ENCODE data around the gene GSG1L. TPM values are rescaled to one million over a fixed set of nuclear protein-coding genes. Genes with fewer than 3 reads are reported as not detected.

GSG1L gene
- total RNA-seq, 1 experiment from 2014 or later = not detected

DNA sequence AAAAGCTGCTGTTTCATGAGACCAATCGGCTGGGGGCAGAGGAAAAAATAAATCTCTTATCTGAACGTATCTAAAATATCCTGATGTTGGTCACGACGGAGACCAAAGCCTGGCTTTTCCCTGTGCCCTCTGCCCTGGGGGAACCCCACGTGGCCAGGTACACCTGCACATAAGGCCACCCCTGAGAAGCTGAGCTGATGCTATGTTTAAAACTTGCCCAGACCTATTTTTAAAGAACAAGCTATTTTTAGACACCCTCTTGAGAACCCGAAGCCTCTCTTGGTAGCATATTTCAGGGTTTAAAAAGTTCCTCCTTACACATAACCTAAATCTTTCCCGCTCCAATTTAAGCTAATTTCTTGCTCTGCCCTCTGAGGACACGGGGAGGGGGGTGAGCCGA lies 210.4 kb downstream of the GSG1L start:
- Histone ChIP-seq H3K36me3 (no peaks in the 10 kb centered on the region), H3K4me1 (replicated peaks) (no peaks in the 10 kb centered on the region), H3K4me3 (no peak overlapping the region), H3K27ac (no peak overlapping the region), H3K9me3 (replicated peaks) (no peaks in the 10 kb centered on the region), H3K27me3 (replicated peaks) (peaks cover 18% of the 10 kb centered on the region)
- DNase-seq (ENCODE audit: low read depth in 1 of 2, low spot score in 2 of 2) = no peak

DNA sequence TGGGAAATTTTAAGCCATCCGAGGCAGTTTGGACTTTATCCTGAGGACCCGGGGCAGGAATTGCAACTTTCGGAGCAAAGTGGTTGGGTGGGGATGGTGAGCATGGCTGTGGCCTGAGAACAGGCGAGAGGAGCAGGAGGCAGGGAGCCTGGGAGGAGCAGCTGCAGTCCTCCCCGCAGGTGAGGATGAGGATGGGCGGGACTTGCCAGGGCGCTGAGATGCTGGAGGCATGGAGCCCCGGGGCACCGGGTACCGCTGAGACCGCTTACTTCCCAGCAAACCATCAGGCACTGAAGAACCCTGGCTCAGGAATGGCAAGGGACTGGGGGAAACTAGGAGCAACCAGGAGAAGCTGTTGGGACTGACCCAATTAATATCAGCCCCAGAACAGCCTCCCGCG lies 210.8 kb downstream of the GSG1L start:
- no peak for DNase-seq (ENCODE audit: low read depth in 1 of 2, low spot score in 2 of 2)
- Histone ChIP-seq H3K27ac (no peak overlapping the region), H3K27me3 (replicated peaks) (peaks cover 18% of the 10 kb centered on the region), H3K4me1 (replicated peaks) (no peaks in the 10 kb centered on the region), H3K9me3 (replicated peaks) (no peaks in the 10 kb centered on the region), H3K4me3 (no peak overlapping the region), H3K36me3 (no peaks in the 10 kb centered on the region)

DNA sequence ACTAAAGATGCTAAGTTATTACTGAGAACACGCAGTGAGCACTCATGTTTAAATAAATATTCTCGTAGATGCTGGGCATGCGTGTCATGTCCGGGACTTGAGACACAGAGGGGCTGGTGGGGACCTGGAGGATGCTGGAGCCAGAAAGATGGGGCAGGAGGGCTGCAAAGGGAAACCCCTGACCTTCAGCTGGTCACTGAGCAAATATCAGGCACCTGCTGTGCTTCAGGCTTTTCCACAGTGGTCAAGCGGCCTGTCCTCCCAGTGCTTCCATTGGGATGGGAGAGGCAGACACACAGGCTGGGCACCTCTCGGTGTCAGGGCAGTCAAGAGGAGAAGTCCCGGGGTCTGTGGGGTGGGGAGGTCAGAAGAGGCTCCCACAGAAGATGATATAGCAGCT lies 211.4 kb downstream of the GSG1L start:
- no peaks in the 10 kb centered on the region for H3K36me3 ChIP-seq
- H3K27ac ChIP-seq = no peak overlapping the region
- H3K9me3 ChIP-seq (replicated peaks) = no peaks in the 10 kb centered on the region
- DNase-seq (ENCODE audit: low read depth in 1 of 2, low spot score in 2 of 2) = no peak
- peaks cover 18% of the 10 kb centered on the region for H3K27me3 ChIP-seq (replicated peaks)
- no peaks in the 10 kb centered on the region for H3K4me1 ChIP-seq (replicated peaks)
- no peak overlapping the region for H3K4me3 ChIP-seq

DNA sequence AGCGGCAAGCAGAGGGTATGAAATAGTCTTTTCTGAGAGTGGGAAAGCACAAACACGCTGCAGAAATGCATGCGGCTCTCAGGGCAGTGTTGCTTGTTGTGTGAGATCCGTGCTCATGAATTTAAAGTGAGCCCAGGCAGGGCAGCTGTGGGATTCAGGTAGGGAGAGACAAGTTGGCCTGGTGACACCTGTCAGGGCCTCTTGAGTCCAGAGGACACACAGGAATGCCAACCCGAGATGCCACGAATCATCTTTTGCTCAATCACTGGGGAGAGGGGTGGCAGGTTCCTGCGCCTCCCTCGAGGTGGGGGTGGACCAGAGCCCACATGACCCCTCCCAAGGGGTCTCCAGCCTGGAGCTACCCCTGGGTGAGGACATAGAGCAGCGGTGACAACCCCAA lies 211.9 kb downstream of the GSG1L start:
- Histone ChIP-seq H3K36me3 (no peaks in the 10 kb centered on the region), H3K9me3 (replicated peaks) (no peaks in the 10 kb centered on the region), H3K27me3 (replicated peaks) (peaks cover 18% of the 10 kb centered on the region), H3K4me3 (no peak overlapping the region), H3K27ac (no peak overlapping the region), H3K4me1 (replicated peaks) (no peaks in the 10 kb centered on the region)
- DNase-seq (ENCODE audit: low read depth in 1 of 2, low spot score in 2 of 2) = no peak

DNA sequence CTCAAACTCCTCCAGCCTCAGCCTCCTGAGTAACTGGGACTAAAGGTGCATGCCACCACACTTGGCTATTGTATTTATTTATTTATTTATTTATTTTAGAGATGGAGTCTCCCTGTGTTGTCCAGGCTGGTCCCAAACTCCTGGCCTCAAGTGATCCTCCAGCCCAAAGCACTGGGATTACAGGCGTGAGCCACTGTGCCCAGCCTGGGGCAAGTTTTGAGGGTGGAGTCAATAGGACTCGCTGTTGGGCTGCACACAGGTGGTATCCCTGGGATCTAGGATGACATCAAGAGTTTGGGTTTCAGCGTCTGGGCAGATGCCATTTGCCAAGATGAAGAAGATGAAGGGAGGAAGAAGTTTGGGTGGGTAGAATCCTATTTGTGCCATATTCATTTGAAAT lies 213.9 kb downstream of the GSG1L start:
- no peaks in the 10 kb centered on the region for H3K36me3 ChIP-seq
- H3K27ac ChIP-seq = no peak overlapping the region
- no peaks in the 10 kb centered on the region for H3K4me1 ChIP-seq (replicated peaks)
- no peak overlapping the region for H3K4me3 ChIP-seq
- peaks cover 18% of the 10 kb centered on the region for H3K27me3 ChIP-seq (replicated peaks)
- no peaks in the 10 kb centered on the region for H3K9me3 ChIP-seq (replicated peaks)
- no peak for DNase-seq (ENCODE audit: low read depth in 1 of 2, low spot score in 2 of 2)

- Histone ChIP-seq H3K9me3 (replicated peaks) (no peaks in the 10 kb centered on the region), H3K27me3 (replicated peaks) (peaks cover 11% of the 10 kb centered on the region; the same call in 1 of the 2 replicates), H3K36me3 (no peaks in the 10 kb centered on the region), H3K27ac (no peak overlapping the region), H3K4me3 (no peak overlapping the region), H3K4me1 (replicated peaks) (no peaks in the 10 kb centered on the region)
- DNase-seq (ENCODE audit: low read depth in 1 of 2, low spot score in 2 of 2) = no peak
These were observed 216.4 kb downstream of the GSG1L start for GRCh38 chr16:27847030-27847550.

DNA sequence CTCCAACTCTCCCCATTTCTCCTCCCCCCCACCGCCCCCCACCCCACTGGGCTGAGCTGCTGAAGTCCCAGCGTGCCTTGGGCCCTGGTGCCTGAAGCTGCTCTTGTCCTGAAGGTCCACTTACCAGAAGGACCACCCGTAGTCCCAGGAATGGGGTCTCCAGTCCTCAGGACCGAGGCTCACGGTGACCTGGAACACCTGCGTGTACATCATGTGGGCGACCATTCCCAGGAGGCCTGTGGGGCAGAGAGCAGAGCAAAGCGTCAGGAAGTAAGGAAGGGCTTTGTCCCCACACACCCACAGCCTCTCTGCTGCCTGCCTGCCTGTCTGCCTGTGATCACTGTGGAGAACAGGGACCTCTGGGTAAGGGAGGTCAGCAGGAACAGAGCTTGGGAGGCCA lies 218.7 kb downstream of the GSG1L start:
- Histone ChIP-seq H3K4me1 (replicated peaks) (no peaks in the 10 kb centered on the region), H3K9me3 (replicated peaks) (no peaks in the 10 kb centered on the region), H3K36me3 (no peaks in the 10 kb centered on the region), H3K27ac (no peak overlapping the region), H3K4me3 (no peak overlapping the region), H3K27me3 (replicated peaks) (0 out of 2 replicates have a peak, but pooled peaks cover 6% of the 10 kb centered on the region)
- no peak for DNase-seq (ENCODE audit: low read depth in 1 of 2, low spot score in 2 of 2)

DNA sequence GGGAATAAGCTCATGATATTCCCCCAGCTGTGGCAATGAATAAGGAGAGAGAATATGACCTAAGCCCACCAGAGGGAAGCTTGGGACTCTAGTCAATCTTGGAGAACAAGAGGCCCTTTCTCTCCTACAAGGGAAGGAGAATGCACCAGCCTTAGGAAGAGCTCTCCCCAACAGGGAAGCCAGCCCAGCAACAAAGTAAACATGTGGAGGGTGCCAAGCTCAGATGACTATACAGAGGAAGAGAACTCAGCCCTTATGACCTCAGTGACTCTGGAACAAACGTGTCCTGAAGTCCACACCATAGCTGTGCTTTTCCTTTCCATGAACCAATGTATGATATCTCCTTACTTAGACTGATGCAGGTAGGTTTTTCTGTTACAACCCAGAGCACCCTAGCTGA lies 219.7 kb downstream of the GSG1L start:
- no peak for DNase-seq (ENCODE audit: low read depth in 1 of 2, low spot score in 2 of 2)
- Histone ChIP-seq H3K27me3 (replicated peaks) (peaks cover 6% of the 10 kb centered on the region; the same call in 1 of the 2 replicates), H3K36me3 (no peaks in the 10 kb centered on the region), H3K9me3 (replicated peaks) (no peaks in the 10 kb centered on the region), H3K4me1 (replicated peaks) (no peaks in the 10 kb centered on the region), H3K4me3 (no peak overlapping the region), H3K27ac (no peak overlapping the region)

- H3K4me3 ChIP-seq = no peak overlapping the region
- H3K4me1 ChIP-seq (replicated peaks) = no peaks in the 10 kb centered on the region
These were observed 221.6 kb downstream of the GSG1L start for GRCh38 chr16:27841911-27842310.

GRCh38 chr16:27841061-27841801 lies 222.3 kb downstream of the GSG1L start:
- Histone ChIP-seq H3K4me1 (replicated peaks) (no peaks in the 10 kb centered on the region), H3K9me3 (replicated peaks) (no peaks in the 10 kb centered on the region), H3K27me3 (replicated peaks) (peaks cover 6% of the 10 kb centered on the region; the same call in 1 of the 2 replicates), H3K27ac (no peak overlapping the region), H3K36me3 (no peaks in the 10 kb centered on the region), H3K4me3 (no peak overlapping the region)
- no peak for DNase-seq (ENCODE audit: low read depth in 1 of 2, low spot score in 2 of 2)

More at GRCh38 chr16:27841911-27842310, 221.6 kb downstream of the GSG1L start:
- Histone ChIP-seq H3K36me3 (no peaks in the 10 kb centered on the region), H3K9me3 (replicated peaks) (no peaks in the 10 kb centered on the region), H3K27me3 (replicated peaks) (peaks cover 6% of the 10 kb centered on the region; the same call in 1 of the 2 replicates), H3K27ac (no peak overlapping the region)
- DNase-seq (ENCODE audit: low read depth in 1 of 2, low spot score in 2 of 2) = no peak

DNA sequence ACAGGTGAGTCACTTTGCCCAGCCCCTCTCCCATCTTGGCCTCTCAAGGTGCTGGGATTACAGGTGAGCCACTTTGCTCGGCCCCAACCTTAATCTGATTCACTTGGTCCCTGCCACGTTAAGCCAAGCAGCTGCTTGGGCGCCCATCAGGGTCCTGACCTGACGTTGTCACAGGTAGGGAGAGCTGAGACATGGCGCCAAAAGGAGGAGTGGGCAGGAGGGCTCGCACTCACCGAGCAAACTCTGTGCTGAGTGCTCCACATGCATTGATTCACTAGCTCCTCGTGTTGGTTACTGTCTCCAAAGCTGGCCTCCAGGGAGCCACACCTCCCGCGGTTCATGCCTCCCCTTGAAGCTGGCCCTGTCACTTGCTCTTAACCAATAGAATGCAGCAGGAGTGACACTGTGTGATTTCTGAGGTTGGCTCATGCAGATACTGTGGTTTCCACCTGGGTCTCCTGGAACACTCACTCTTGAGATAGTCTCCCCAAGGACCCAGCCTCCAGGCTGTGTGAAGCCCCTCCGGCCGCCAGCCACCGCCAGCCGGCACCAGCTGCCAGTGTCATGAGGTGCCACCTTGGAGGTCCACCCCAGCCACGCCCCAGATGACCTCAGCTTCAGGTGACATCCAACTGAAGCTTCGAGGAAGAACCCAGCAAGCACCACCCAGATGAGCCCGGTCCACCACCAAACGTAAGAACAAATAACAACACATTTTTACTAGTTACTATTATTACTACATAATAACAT lies 223.0 kb downstream of the GSG1L start:
- no peak for DNase-seq (ENCODE audit: low read depth in 1 of 2, low spot score in 2 of 2)
- no peaks in the 10 kb centered on the region for H3K36me3 ChIP-seq

DNA sequence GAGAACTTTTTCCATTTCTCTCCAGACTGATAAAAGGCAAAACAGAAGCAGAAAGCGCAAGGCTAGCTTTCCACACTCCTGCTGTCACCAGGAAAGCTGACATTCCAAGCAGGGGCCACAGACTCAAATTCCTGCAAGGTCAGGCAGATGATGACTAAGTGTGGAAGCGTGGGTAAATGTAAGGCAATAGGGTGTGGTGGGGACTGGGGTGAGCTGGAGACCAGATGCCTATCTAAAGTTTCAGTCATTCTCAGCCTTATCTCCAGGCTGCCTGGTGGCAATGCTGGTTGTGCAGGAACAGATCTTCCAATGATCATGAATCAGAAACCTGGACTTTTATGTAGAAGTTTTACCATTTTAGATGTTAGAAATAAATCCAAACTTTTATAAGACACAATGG lies 224.1 kb downstream of the GSG1L start:
- no peaks in the 10 kb centered on the region for H3K9me3 ChIP-seq (replicated peaks)
- H3K27me3 ChIP-seq (replicated peaks) = peaks cover 6% of the 10 kb centered on the region; the same call in 1 of the 2 replicates
- H3K4me3 ChIP-seq = no peak overlapping the region
- H3K27ac ChIP-seq = no peak overlapping the region
- no peak for DNase-seq (ENCODE audit: low read depth in 1 of 2, low spot score in 2 of 2)
- no peaks in the 10 kb centered on the region for H3K36me3 ChIP-seq
- H3K4me1 ChIP-seq (replicated peaks) = no peaks in the 10 kb centered on the region

More for the DNA sequence above, 223.0 kb downstream of the GSG1L start:
- H3K27ac ChIP-seq = no peak overlapping the region
- H3K9me3 ChIP-seq (replicated peaks) = no peaks in the 10 kb centered on the region
- no peak overlapping the region for H3K4me3 ChIP-seq
- peaks cover 6% of the 10 kb centered on the region; the same call in 1 of the 2 replicates for H3K27me3 ChIP-seq (replicated peaks)
- H3K4me1 ChIP-seq (replicated peaks) = no peaks in the 10 kb centered on the region

- no peaks in the 10 kb centered on the region for H3K4me1 ChIP-seq (replicated peaks)
- H3K27ac ChIP-seq = no peak overlapping the region
- no peak overlapping the region for H3K4me3 ChIP-seq
- no peaks in the 10 kb centered on the region for H3K36me3 ChIP-seq
- H3K9me3 ChIP-seq (replicated peaks) = no peaks in the 10 kb centered on the region
- no peak for DNase-seq (ENCODE audit: low read depth in 1 of 2, low spot score in 2 of 2)
- peaks cover 3% of the 10 kb centered on the region; the same call in 1 of the 2 replicates for H3K27me3 ChIP-seq (replicated peaks)
These were observed 224.9 kb downstream of the GSG1L start for GRCh38 chr16:27838536-27839175.

All from SJSA1 (cell line).